Central memory CD8-positive, alpha-beta T cell (primary cell): ENCODE results near the gene TFAP2E.

Experiments
- ATAC-seq: fragments of 150-1000 bp; cut with Tn5 transposase; replicated peaks from 2 replicates; pipeline ENCODE4 v1.10.0; 2022; ENCODE audit warnings: mild to moderate bottlenecking, moderate FRiP score, moderate number of reproducible peaks; ENCODE audit not compliant: poor library complexity, severe bottlenecking; ENCODE audit errors: extremely low read depth
- DNase-seq, 2 donors: peaks; one replicate each; pipeline ENCODE4 v3.0.0; 2021; ENCODE audit warnings: low spot score in 2 of 2
- H3K27ac Mint-ChIP-seq: one replicate; pipeline ENCODE4 v1.8.0; 2022; ENCODE audit warnings: low read depth, mild to moderate bottlenecking, moderate library complexity, mixed read lengths
- H3K27me3 Mint-ChIP-seq: one replicate; pipeline ENCODE4 v1.8.0; 2022; ENCODE audit warnings: mixed read lengths
- H3K36me3 Mint-ChIP-seq: one replicate; pipeline ENCODE4 v1.8.0; 2022; ENCODE audit warnings: mild to moderate bottlenecking, moderate library complexity, mixed read lengths; ENCODE audit not compliant: insufficient read depth
- H3K4me1 Mint-ChIP-seq: one replicate; pipeline ENCODE4 v1.8.0; 2022; ENCODE audit warnings: mixed read lengths
- H3K4me3 Mint-ChIP-seq: one replicate; pipeline ENCODE4 v1.8.0; 2022; ENCODE audit warnings: mild to moderate bottlenecking, moderate library complexity, mixed read lengths
- H3K9me3 Mint-ChIP-seq: one replicate; pipeline ENCODE4 v1.8.0; 2022; ENCODE audit warnings: mixed read lengths

Gene TFAP2E

GRCh38 chr1:35633547-35633946, 60.4 kb downstream of the TFAP2E start:
- H3K4me1 Mint-ChIP-seq: peaks cover 30% of the 10 kb centered on the region
- no peak overlapping the region for H3K27ac Mint-ChIP-seq

DNA sequence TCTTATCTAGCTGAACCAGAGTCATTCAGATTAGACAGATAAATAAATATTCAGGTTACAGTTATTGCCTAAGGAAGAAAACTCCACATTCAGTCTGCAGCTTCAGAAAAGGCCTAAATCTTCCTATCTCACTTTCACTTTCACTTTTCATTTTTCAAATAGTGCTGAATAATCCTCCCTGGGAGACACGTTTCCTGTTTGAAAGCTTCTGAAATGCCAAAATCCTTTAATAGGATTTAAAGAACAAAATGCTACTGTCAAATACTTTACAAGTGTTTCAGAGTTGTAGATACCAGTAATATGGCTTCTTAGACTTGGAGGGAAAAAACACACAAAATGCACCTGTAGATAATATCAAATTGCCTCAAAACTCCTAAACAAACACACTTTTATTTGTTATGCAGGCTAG, 64.3 kb downstream of the TFAP2E start:
- Mint-ChIP-seq H3K27ac (peak overlapping the region; percentile 92), H3K4me1 (peaks cover 40% of the 10 kb centered on the region), H3K27me3 (peaks cover 2% of the 10 kb centered on the region), H3K36me3 (peaks cover 50% of the 10 kb centered on the region), H3K4me3 (peak overlapping the region; percentile 71), H3K9me3 (no peaks in the 10 kb centered on the region)
- DNase-seq: no peak
- ATAC-seq: no peak

More at GRCh38 chr1:35633547-35633946, 60.4 kb downstream of the TFAP2E start:
- H3K27me3 Mint-ChIP-seq: no peaks in the 10 kb centered on the region
- no peak for ATAC-seq
- H3K4me3 Mint-ChIP-seq: no peak overlapping the region
- H3K36me3 Mint-ChIP-seq: peaks cover 62% of the 10 kb centered on the region
- no peaks in the 10 kb centered on the region for H3K9me3 Mint-ChIP-seq
- DNase-seq: no peak

DNA sequence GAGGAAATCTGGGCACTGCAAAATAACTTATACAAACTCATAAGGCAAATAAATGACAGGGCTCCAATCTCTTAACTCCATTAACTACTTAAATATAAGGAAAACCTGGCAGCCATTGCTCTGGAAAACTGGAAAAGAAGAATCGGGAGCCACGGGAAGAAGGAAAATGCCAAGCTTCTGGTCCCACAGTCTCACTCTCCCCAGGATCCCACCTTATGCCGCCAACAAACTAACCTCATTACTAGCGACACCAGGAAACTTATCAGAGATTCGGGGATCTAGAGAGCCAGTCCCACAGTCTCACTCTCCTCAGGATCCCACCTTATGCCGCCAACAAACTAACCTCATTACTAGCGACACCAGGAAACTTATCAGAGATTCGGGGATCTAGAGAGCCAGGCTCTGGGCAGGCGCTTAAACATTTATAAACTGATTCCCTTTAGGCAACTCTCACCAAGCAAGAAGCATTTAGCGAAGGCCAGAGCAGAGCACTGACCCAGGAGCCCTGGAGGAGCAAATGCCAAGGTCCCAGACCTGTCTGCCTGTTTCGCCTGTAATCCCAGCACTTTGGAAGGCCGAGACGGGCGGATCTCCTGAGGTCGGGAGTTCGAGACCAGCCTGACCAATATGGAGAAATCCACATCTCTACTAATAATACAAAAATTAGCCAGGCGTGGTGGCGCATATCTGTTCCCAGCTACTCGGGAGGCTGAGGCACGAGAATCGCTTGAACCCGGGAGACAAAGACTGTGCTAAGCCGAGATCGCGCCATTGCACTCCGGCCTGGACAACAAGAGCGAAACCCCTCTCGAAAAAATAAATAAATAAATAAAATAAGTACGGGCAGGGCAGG, 67.5 kb downstream of the TFAP2E start:
- no peaks in the 10 kb centered on the region for H3K9me3 Mint-ChIP-seq
- H3K27me3 Mint-ChIP-seq: peaks cover 20% of the 10 kb centered on the region
- H3K27ac Mint-ChIP-seq: peak overlapping the region; percentile 100
- H3K4me3 Mint-ChIP-seq: peak overlapping the region; percentile 100
- H3K4me1 Mint-ChIP-seq: peaks cover 40% of the 10 kb centered on the region
- DNase-seq (no peak), ATAC-seq (no peak)
- H3K36me3 Mint-ChIP-seq: peaks cover 27% of the 10 kb centered on the region

- H3K4me3 Mint-ChIP-seq: peak within 1 kb of the TSS; percentile 100
- peak within 1 kb of the TSS; percentile 100 for H3K27ac Mint-ChIP-seq
- H3K36me3 Mint-ChIP-seq: peaks cover 23% of the 10 kb centered on the region
- peaks cover 40% of the 10 kb centered on the region for H3K4me1 Mint-ChIP-seq
- ATAC-seq: peak; percentile 90
- H3K27me3 Mint-ChIP-seq: peaks cover 27% of the 10 kb centered on the region
- H3K9me3 Mint-ChIP-seq: no peaks in the 10 kb centered on the region
- DNase-seq: peak; percentile 95 to 96
These were observed 68.2 kb downstream of the TFAP2E start, which contains the start of gene PSMB2 for GRCh38 chr1:35641233-35641866. Gene PSMB2 (minus strand): TSS chr1:35641526. CDS start chr1:35641432, 94 bp downstream.

- peak overlapping the region; percentile 100 for H3K27ac Mint-ChIP-seq
- no peak for DNase-seq
These were observed 69.4 kb downstream of the TFAP2E start for GRCh38 chr1:35642471-35642955.

GRCh38 chr1:35644204-35644603, 71.1 kb downstream of the TFAP2E start:
- Mint-ChIP-seq H3K27ac (no peak overlapping the region), H3K4me3 (no peak overlapping the region), H3K9me3 (no peaks in the 10 kb centered on the region), H3K4me1 (peaks cover 23% of the 10 kb centered on the region), H3K36me3 (peaks cover 13% of the 10 kb centered on the region), H3K27me3 (peaks cover 41% of the 10 kb centered on the region)
- no peak for ATAC-seq
- DNase-seq: no peak

More at GRCh38 chr1:35642471-35642955, 69.4 kb downstream of the TFAP2E start:
- no peak for ATAC-seq
- peaks cover 19% of the 10 kb centered on the region for H3K36me3 Mint-ChIP-seq
- H3K4me1 Mint-ChIP-seq: peaks cover 35% of the 10 kb centered on the region
- peak overlapping the region; percentile 100 for H3K4me3 Mint-ChIP-seq
- peaks cover 39% of the 10 kb centered on the region for H3K27me3 Mint-ChIP-seq
- no peaks in the 10 kb centered on the region for H3K9me3 Mint-ChIP-seq
